Activated T-cell treated with anti-CD3 and anti-CD28 coated beads for 4 hours (primary cell): ENCODE results near the gene UROC1.

Source experiments
- DNase-seq: peaks from one replicate; pipeline ENCODE4 v3.0.0-alpha.2; 2020

The UROC1 gene

GRCh38 chr3:126517291-126517951 lies at the start of gene UROC1:
UROC1 (minus strand) TSS chr3:126517773; CDS start chr3:126517719, 54 bp downstream.
- DNase-seq, result no peak

- no peak for DNase-seq
These were observed 45.2 kb upstream of the UROC1 start for GRCh38 chr3:126562737-126563276.

- DNase-seq, result no peak
These were observed 40.9 kb upstream of the UROC1 start, which contains the start of gene C3orf22 for GRCh38 chr3:126558336-126559071. C3orf22 (minus strand) TSS chr3:126558932; CDS start chr3:126553390, 5,542 bp downstream.

- DNase-seq, result no peak
These were observed 40.2 kb upstream of the UROC1 start for GRCh38 chr3:126557761-126558160.

- no peak for DNase-seq
These were observed 39.8 kb upstream of the UROC1 start for GRCh38 chr3:126557415-126557745.

GRCh38 chr3:126556637-126557414 lies 39.3 kb upstream of the UROC1 start:
- DNase-seq, result no peak

GRCh38 chr3:126555795-126556636 lies 38.4 kb upstream of the UROC1 start:
- no peak for DNase-seq

GRCh38 chr3:126554560-126555525 lies 37.3 kb upstream of the UROC1 start:
- DNase-seq, result no peak

GRCh38 chr3:126553284-126554084 lies 35.9 kb upstream of the UROC1 start:
- no peak for DNase-seq

- no peak for DNase-seq
These were observed 35.2 kb upstream of the UROC1 start for GRCh38 chr3:126552688-126553283.

- DNase-seq, result no peak
These were observed 34.5 kb upstream of the UROC1 start for GRCh38 chr3:126551839-126552687.

- no peak for DNase-seq
These were observed 33.7 kb upstream of the UROC1 start for GRCh38 chr3:126551121-126551838.

- no peak for DNase-seq
These were observed 33.0 kb upstream of the UROC1 start for GRCh38 chr3:126550488-126551051.

- no peak for DNase-seq
These were observed 32.4 kb upstream of the UROC1 start for GRCh38 chr3:126549861-126550487.

- DNase-seq, result no peak
These were observed 31.2 kb upstream of the UROC1 start for GRCh38 chr3:126548556-126549466.

GRCh38 chr3:126547721-126548120 lies 30.1 kb upstream of the UROC1 start:
- DNase-seq, result no peak
